Neural cell (in vitro differentiated cells): ENCODE results near the gene ARNT2. TPM values are rescaled to one million over a fixed set of nuclear protein-coding genes. Genes with fewer than 3 reads are reported as not detected.

ENCODE experiments used
- H2AFZ ChIP-seq: fragments of 200-600, 300-800 bp; sonication (generic), shearing (Covaris generic); 2 replicates; pipeline ENCODE4 v1.6.0; 2014; ENCODE audit warnings: low read depth, mild to moderate bottlenecking, antibody characterized with exemption, low read length, moderate library complexity
- H3F3A ChIP-seq: fragments of 200-600 bp; shearing (Covaris generic); 2 replicates; pipeline ENCODE4 v1.6.1; 2016; ENCODE audit warnings: mild to moderate bottlenecking, moderate library complexity, mixed read lengths, antibody characterized with exemption, low read length; ENCODE audit not compliant: insufficient read depth, poor library complexity, severe bottlenecking
- H3K27ac ChIP-seq: fragments of 200-600, 300-800 bp; sonication (generic), shearing (Covaris generic); 2 replicates; pipeline ENCODE4 v1.5.1; 2014; ENCODE audit warnings: mild to moderate bottlenecking, low read length, moderate library complexity
- H3K27me3 ChIP-seq: fragments of 300-800, 200-600 bp; sonication (generic), shearing (Covaris generic); 2 replicates; pipeline ENCODE4 v1.6.0; 2014; ENCODE audit warnings: mild to moderate bottlenecking, low read depth, low read length, moderate library complexity; ENCODE audit not compliant: insufficient read depth
- H3K36me3 ChIP-seq: fragments of 300-800, 200-600 bp; sonication (generic), shearing (Covaris generic); 2 replicates; pipeline ENCODE4 v1.5.1; 2014; ENCODE audit warnings: mild to moderate bottlenecking, antibody characterized with exemption, low read length, moderate library complexity; ENCODE audit not compliant: insufficient read depth
- H3K4me2 ChIP-seq: fragments of 300-800, 200-600 bp; sonication (generic), shearing (Covaris generic); 2 replicates; pipeline ENCODE4 v1.6.0; 2014; ENCODE audit warnings: mild to moderate bottlenecking, low read length
- H3K4me3 ChIP-seq: fragments of 300-800, 200-600 bp; sonication (generic), shearing (Covaris generic); 2 replicates; pipeline ENCODE4 v1.5.1; 2014; ENCODE audit warnings: mild to moderate bottlenecking, low read length, moderate library complexity
- H3K79me2 ChIP-seq: fragments of 200-600 bp; shearing (Covaris generic); replicated peaks from 2 replicates; pipeline ENCODE4 v1.6.0; 2014; ENCODE audit warnings: mild to moderate bottlenecking, low read length, moderate library complexity; ENCODE audit not compliant: insufficient read depth
- H3K9ac ChIP-seq: fragments of 300-800, 200-600 bp; sonication (generic), shearing (Covaris generic); 2 replicates; pipeline ENCODE4 v1.6.1; 2016; ENCODE audit warnings: mild to moderate bottlenecking, low read length, mixed read lengths
- H3K9me2 ChIP-seq: fragments of 200-600 bp; shearing (Covaris generic); 2 replicates; pipeline ENCODE4 v1.6.1; 2016; ENCODE audit warnings: mild to moderate bottlenecking, low read length, mixed read lengths; ENCODE audit not compliant: insufficient read depth
- H3K9me3 ChIP-seq: fragments of 200-600, 300-800 bp; sonication (generic), shearing (Covaris generic); 2 replicates; pipeline ENCODE4 v1.6.1; 2016; ENCODE audit warnings: mild to moderate bottlenecking, mixed run types, low read length, moderate library complexity, mixed read lengths
- H4K20me1 ChIP-seq: fragments of 200-600 bp; shearing (Covaris generic); 2 replicates; pipeline ENCODE4 v1.6.1; 2016; ENCODE audit warnings: mild to moderate bottlenecking, mixed run types; ENCODE audit not compliant: insufficient read depth
- CTCF ChIP-seq: fragments of 450-650 bp; IDR thresholded peaks from 2 replicates; pipeline ENCODE4 v1.5.1; 2014; ENCODE audit warnings: antibody characterized with exemption, mild to moderate bottlenecking, moderate library complexity; ENCODE audit not compliant: poor library complexity, severe bottlenecking
- EP300 ChIP-seq: fragments of 450-650 bp; conservative IDR thresholded peaks from 2 replicates; pipeline ENCODE4 v1.6.1; 2014; ENCODE audit warnings: antibody characterized with exemption, mild to moderate bottlenecking, moderate library complexity; ENCODE audit not compliant: poor library complexity, severe bottlenecking
- EZH2 ChIP-seq: fragments of 200-600, 300-800 bp; shearing (Covaris generic), sonication (generic); IDR thresholded peaks from 2 replicates; pipeline ENCODE4 v1.6.1; 2014; ENCODE audit warnings: antibody characterized with exemption, low read length, borderline replicate concordance, mild to moderate bottlenecking; ENCODE audit not compliant: insufficient read depth, poor library complexity, severe bottlenecking
- MXI1 ChIP-seq: fragments of 450-650 bp; conservative IDR thresholded peaks from 2 replicates; pipeline ENCODE4 v1.6.1; 2014; ENCODE audit warnings: antibody characterized with exemption, mild to moderate bottlenecking; ENCODE audit not compliant: poor library complexity, severe bottlenecking
- POLR2AphosphoS5 ChIP-seq: IDR thresholded peaks from 2 replicates; pipeline ENCODE4 v1.6.1; 2012
- RAD21 ChIP-seq: fragments of 450-650 bp; conservative IDR thresholded peaks from 2 replicates; pipeline ENCODE4 v1.6.1; 2014; ENCODE audit warnings: antibody characterized with exemption, mild to moderate bottlenecking, moderate library complexity
- SMC3 ChIP-seq: fragments of 450-650 bp; conservative IDR thresholded peaks from 2 replicates; pipeline ENCODE4 v1.6.1; 2014; ENCODE audit warnings: antibody characterized with exemption, mild to moderate bottlenecking, moderate library complexity; ENCODE audit not compliant: poor library complexity
- TAF1 ChIP-seq: IDR thresholded peaks from 2 replicates; pipeline ENCODE4 v1.6.1; 2012; ENCODE audit warnings: low read depth
- polyA plus RNA-seq: library from polyadenylated mRNA; depleted of rRNA; stranded (reverse); fragments of >200 nt; gene quantifications from 2 replicates; pipeline ENCODE4 v1.2.3, GENCODE V29; 2014
- TF ChIP-seq, protein P1 (sequence below): IDR thresholded peaks from 2 replicates; pipeline ENCODE4 v1.6.1; 2012; ENCODE audit warnings: borderline replicate concordance

ARNT2 gene
- polyA plus RNA-seq, 1 donor from 2014 or later, result 41.2 TPM

- no peak overlapping the region for H3K27ac ChIP-seq
- H3K27me3 ChIP-seq, result no peaks in the 10 kb centered on the region
- TF ChIP-seq CTCF (no peak), SMC3 (no peak), RAD21 (no peak), POLR2AphosphoS5 (no peak), EP300 (no peak), EZH2 (no peak), TAF1 (no peak), MXI1 (no peak)
- TF ChIP-seq, protein P1, sequence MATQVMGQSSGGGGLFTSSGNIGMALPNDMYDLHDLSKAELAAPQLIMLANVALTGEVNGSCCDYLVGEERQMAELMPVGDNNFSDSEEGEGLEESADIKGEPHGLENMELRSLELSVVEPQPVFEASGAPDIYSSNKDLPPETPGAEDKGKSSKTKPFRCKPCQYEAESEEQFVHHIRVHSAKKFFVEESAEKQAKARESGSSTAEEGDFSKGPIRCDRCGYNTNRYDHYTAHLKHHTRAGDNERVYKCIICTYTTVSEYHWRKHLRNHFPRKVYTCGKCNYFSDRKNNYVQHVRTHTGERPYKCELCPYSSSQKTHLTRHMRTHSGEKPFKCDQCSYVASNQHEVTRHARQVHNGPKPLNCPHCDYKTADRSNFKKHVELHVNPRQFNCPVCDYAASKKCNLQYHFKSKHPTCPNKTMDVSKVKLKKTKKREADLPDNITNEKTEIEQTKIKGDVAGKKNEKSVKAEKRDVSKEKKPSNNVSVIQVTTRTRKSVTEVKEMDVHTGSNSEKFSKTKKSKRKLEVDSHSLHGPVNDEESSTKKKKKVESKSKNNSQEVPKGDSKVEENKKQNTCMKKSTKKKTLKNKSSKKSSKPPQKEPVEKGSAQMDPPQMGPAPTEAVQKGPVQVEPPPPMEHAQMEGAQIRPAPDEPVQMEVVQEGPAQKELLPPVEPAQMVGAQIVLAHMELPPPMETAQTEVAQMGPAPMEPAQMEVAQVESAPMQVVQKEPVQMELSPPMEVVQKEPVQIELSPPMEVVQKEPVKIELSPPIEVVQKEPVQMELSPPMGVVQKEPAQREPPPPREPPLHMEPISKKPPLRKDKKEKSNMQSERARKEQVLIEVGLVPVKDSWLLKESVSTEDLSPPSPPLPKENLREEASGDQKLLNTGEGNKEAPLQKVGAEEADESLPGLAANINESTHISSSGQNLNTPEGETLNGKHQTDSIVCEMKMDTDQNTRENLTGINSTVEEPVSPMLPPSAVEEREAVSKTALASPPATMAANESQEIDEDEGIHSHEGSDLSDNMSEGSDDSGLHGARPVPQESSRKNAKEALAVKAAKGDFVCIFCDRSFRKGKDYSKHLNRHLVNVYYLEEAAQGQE, result no peak
- no peak overlapping the region for H3K9ac ChIP-seq
- no peaks in the 10 kb centered on the region for H3K9me2 ChIP-seq
- no peak overlapping the region for H2AFZ ChIP-seq
- no peaks in the 10 kb centered on the region for H3K9me3 ChIP-seq
- no peak overlapping the region for H3K4me2 ChIP-seq
- H4K20me1 ChIP-seq, result no peaks in the 10 kb centered on the region
- H3K4me3 ChIP-seq, result no peak overlapping the region
- H3K36me3 ChIP-seq, result no peaks in the 10 kb centered on the region
- H3F3A ChIP-seq, result no peaks in the 10 kb centered on the region
- H3K79me2 ChIP-seq, result no peaks in the 10 kb centered on the region
Observed at GRCh38 chr15:80630981-80631380, 226.8 kb downstream of the ARNT2 start.

DNA sequence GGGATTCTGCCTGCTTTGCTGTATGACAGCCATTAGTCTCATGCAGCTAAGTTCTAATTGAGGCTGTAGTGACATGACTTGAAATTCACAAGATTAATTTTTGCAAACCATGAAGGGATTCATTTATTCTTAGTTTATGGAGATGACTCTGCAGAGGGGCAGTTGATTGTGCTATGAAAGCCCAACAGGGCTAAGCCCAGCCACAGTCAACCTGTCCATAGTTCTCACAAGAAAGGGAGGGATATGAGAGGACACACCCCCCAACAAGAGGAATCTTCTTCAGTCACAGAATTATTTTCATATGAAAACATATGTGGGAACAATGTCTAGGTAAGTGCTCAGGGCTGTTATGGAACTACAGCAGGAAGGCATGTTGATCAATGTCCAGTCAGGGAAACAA lies 229.0 kb downstream of the ARNT2 start:
- H3K36me3 ChIP-seq, result no peaks in the 10 kb centered on the region
- no peak for TF ChIP-seq RAD21
- no peak for TF ChIP-seq EP300
- TF ChIP-seq, protein P1, result no peak
- TF ChIP-seq MXI1, result no peak
- TF ChIP-seq SMC3, result no peak
- no peak for TF ChIP-seq EZH2
- no peak for TF ChIP-seq CTCF
- TF ChIP-seq POLR2AphosphoS5, result no peak
- TF ChIP-seq TAF1, result no peak
- no peak overlapping the region for H3K4me2 ChIP-seq
- no peak overlapping the region for H3K27ac ChIP-seq
- H3K9me2 ChIP-seq, result no peaks in the 10 kb centered on the region
- no peak overlapping the region for H3K9ac ChIP-seq
- H4K20me1 ChIP-seq, result no peaks in the 10 kb centered on the region
- H2AFZ ChIP-seq, result no peak overlapping the region
- no peaks in the 10 kb centered on the region for H3K9me3 ChIP-seq
- H3K79me2 ChIP-seq, result no peaks in the 10 kb centered on the region
- H3K27me3 ChIP-seq, result no peaks in the 10 kb centered on the region
- H3F3A ChIP-seq, result no peaks in the 10 kb centered on the region
- no peak overlapping the region for H3K4me3 ChIP-seq
